Loucy (cell line): ENCODE data around the gene SCG2.

Experiments used
- H2AFZ ChIP-seq: fragments of 200-600 bp; sonication (generic); 2 replicates; pipeline ENCODE4 v1.6.0; 2016; ENCODE audit warnings: antibody characterized with exemption, mild to moderate bottlenecking, low read length, moderate library complexity
- H3F3A ChIP-seq: fragments of 200-600 bp; 2 replicates; pipeline ENCODE4 v1.6.0; 2016; ENCODE audit warnings: antibody characterized with exemption, low read depth, mild to moderate bottlenecking
- H3K27me3 ChIP-seq: fragments of 200-600 bp; sonication (generic); 2 replicates; pipeline ENCODE4 v1.6.1; 2014; ENCODE audit warnings: low read length, mild to moderate bottlenecking; ENCODE audit not compliant: insufficient read depth, poor library complexity, severe bottlenecking
- H3K36me3 ChIP-seq: fragments of 200-600 bp; sonication (generic); 2 replicates; pipeline ENCODE4 v1.6.1; 2016; ENCODE audit warnings: low read length; ENCODE audit not compliant: insufficient read depth
- H3K4me1 ChIP-seq: fragments of 200-600 bp; sonication (generic); 2 replicates; pipeline ENCODE4 v1.5.1; 2014; ENCODE audit warnings: low read length, mild to moderate bottlenecking; ENCODE audit not compliant: insufficient read depth, poor library complexity, severe bottlenecking
- H3K4me2 ChIP-seq: fragments of 200-600 bp; sonication (generic); 2 replicates; pipeline ENCODE4 v1.6.0; 2014; ENCODE audit warnings: antibody characterized with exemption, low read length, low read depth, mild to moderate bottlenecking; ENCODE audit not compliant: poor library complexity, severe bottlenecking
- H3K4me3 ChIP-seq: fragments of 200-600 bp; sonication (generic); 2 replicates; pipeline ENCODE4 v1.5.1; 2014; ENCODE audit warnings: low read length, mild to moderate bottlenecking, mixed read lengths; ENCODE audit not compliant: poor library complexity, severe bottlenecking
- H3K79me2 ChIP-seq: fragments of 200-600 bp; sonication (generic); 2 replicates; pipeline ENCODE4 v1.6.1; 2014; ENCODE audit warnings: low read length; ENCODE audit not compliant: insufficient read depth
- H3K9ac ChIP-seq: fragments of 200-600 bp; sonication (generic); 2 replicates; pipeline ENCODE4 v1.6.0; 2014; ENCODE audit warnings: mild to moderate bottlenecking, low read depth, low read length, moderate library complexity; ENCODE audit not compliant: poor library complexity, severe bottlenecking
- H3K9me2 ChIP-seq: fragments of 200-600 bp; sonication (generic); replicated peaks from 2 replicates; pipeline ENCODE4 v1.6.1; 2016; ENCODE audit warnings: low read depth, low read length, mixed read lengths
- H3K9me3 ChIP-seq: fragments of 200-600 bp; sonication (generic); 2 replicates; pipeline ENCODE4 v1.6.1; 2014; ENCODE audit warnings: mild to moderate bottlenecking, antibody characterized with exemption, low read length, low read depth; ENCODE audit not compliant: insufficient read depth
- H4K20me1 ChIP-seq: fragments of 200-600 bp; sonication (generic); 2 replicates; pipeline ENCODE4 v1.6.0; 2014; ENCODE audit warnings: antibody characterized with exemption, low read length, mild to moderate bottlenecking; ENCODE audit not compliant: insufficient read depth, poor library complexity, severe bottlenecking
- EZH2phosphoT487 ChIP-seq: fragments of 200-600 bp; IDR thresholded peaks from 2 replicates; pipeline ENCODE4 v1.6.1; 2018; ENCODE audit warnings: antibody characterized with exemption, mild to moderate bottlenecking, moderate library complexity, borderline replicate concordance
- TF ChIP-seq, protein P1 (sequence below): fragments of 200-600 bp; sonication (generic); conservative IDR thresholded peaks from 2 replicates; pipeline ENCODE4 v1.5.1; 2014; ENCODE audit warnings: mild to moderate bottlenecking, antibody characterized with exemption, low read length

SCG2 gene

DNA sequence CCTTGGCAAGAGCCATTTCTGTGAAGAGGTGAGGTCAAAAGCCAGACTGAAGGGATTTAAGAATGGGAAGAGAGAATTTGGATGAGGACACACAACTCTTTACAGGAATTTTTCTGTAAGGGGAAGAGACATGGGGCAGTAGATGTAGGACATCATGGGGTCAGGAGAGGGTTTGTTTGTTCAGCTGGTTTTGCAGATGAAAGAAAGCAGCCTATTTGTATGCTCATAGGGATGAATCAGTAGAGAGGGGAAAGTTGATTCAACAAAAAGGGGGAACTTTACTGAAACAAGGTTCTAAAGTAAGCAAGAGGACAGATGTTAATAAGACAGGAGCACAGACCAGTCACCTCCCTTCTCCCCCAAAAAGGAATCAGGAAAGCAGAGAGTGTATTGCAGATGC, 11.2 kb downstream of the SCG2 start:
- Histone ChIP-seq H3K36me3 (no peaks in the 10 kb centered on the region), H4K20me1 (no peaks in the 10 kb centered on the region), H3K9me2 (no peaks in the 10 kb centered on the region), H2AFZ (no peak overlapping the region), H3F3A (no peaks in the 10 kb centered on the region), H3K4me2 (no peak overlapping the region), H3K4me3 (no peak overlapping the region), H3K27me3 (no peaks in the 10 kb centered on the region), H3K9ac (no peak overlapping the region), H3K79me2 (no peaks in the 10 kb centered on the region), H3K9me3 (no peaks in the 10 kb centered on the region), H3K4me1 (no peaks in the 10 kb centered on the region)
- TF ChIP-seq EZH2phosphoT487: no peak
- TF ChIP-seq, protein P1, sequence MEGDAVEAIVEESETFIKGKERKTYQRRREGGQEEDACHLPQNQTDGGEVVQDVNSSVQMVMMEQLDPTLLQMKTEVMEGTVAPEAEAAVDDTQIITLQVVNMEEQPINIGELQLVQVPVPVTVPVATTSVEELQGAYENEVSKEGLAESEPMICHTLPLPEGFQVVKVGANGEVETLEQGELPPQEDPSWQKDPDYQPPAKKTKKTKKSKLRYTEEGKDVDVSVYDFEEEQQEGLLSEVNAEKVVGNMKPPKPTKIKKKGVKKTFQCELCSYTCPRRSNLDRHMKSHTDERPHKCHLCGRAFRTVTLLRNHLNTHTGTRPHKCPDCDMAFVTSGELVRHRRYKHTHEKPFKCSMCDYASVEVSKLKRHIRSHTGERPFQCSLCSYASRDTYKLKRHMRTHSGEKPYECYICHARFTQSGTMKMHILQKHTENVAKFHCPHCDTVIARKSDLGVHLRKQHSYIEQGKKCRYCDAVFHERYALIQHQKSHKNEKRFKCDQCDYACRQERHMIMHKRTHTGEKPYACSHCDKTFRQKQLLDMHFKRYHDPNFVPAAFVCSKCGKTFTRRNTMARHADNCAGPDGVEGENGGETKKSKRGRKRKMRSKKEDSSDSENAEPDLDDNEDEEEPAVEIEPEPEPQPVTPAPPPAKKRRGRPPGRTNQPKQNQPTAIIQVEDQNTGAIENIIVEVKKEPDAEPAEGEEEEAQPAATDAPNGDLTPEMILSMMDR: no peak

DNA sequence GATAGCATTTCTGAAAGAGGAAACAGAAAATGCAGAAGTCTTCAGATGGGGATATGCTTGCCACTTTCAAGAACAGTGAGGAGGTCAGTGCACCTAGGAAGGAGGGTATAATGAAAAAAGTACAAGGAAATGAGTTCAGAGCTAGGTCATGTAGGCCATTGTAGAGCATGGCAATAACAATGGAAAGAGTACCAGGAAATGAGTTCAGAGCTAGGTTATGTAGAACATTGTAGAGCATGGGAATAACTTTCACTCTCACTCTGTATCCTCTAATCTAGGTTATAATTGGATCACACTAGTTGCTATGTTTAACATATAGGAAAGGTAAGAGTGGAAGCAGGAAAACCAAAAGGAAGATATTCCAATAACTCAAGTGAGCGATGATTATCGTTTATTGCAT, 12.3 kb downstream of the SCG2 start:
- H3K4me2 ChIP-seq: no peak overlapping the region
- no peak overlapping the region for H2AFZ ChIP-seq
- no peak overlapping the region for H3K4me3 ChIP-seq
- H3K9me2 ChIP-seq: no peaks in the 10 kb centered on the region
- TF ChIP-seq, protein P1: no peak
- no peak for TF ChIP-seq EZH2phosphoT487
- H3K36me3 ChIP-seq: no peaks in the 10 kb centered on the region
- H3K79me2 ChIP-seq: no peaks in the 10 kb centered on the region
- H4K20me1 ChIP-seq: no peaks in the 10 kb centered on the region
- no peaks in the 10 kb centered on the region for H3F3A ChIP-seq
- no peaks in the 10 kb centered on the region for H3K9me3 ChIP-seq
- H3K27me3 ChIP-seq: no peaks in the 10 kb centered on the region
- no peak overlapping the region for H3K9ac ChIP-seq
- peaks cover under 1% of the 10 kb centered on the region for H3K4me1 ChIP-seq

DNA sequence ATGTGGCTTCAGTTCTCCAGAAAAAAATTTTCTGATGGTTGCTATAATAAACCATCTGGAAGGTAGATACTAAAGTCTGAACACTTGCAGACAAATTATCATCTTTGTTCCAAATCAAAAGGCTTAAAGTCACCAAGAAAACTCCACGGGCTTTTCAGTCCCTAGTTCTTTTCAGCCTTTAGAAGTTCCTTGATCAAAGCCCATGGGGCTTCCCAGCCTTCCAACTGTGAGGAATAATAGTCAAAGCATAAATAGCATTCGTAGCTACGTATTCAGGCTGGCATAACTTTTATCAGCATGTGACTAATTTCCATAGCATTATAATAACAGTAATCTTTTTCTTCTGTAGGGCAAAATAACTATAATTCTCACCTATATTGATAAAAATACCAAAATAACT, 13.9 kb downstream of the SCG2 start:
- no peaks in the 10 kb centered on the region for H3K79me2 ChIP-seq
- no peak for TF ChIP-seq EZH2phosphoT487
- TF ChIP-seq, protein P1: no peak
- H4K20me1 ChIP-seq: no peaks in the 10 kb centered on the region
- no peaks in the 10 kb centered on the region for H3K9me3 ChIP-seq
- no peaks in the 10 kb centered on the region for H3F3A ChIP-seq
- H3K27me3 ChIP-seq: no peaks in the 10 kb centered on the region
- H3K36me3 ChIP-seq: no peaks in the 10 kb centered on the region
- H3K9me2 ChIP-seq: no peaks in the 10 kb centered on the region
- H2AFZ ChIP-seq: no peak overlapping the region
- H3K4me2 ChIP-seq: no peak overlapping the region
- no peak overlapping the region for H3K4me3 ChIP-seq
- peaks cover 3% of the 10 kb centered on the region for H3K4me1 ChIP-seq
- H3K9ac ChIP-seq: no peak overlapping the region
